ENCODE data around the gene TRIM50. TPM values are rescaled to one million over a fixed set of nuclear protein-coding genes. Genes with fewer than 3 reads are reported as not detected.
"Not testable (repeated sequence)": the region's sequence is repeated elsewhere in the genome, so short reads cannot be mapped to it uniquely, and the experiment has no call there.

TRIM50 gene
- total RNA-seq, 2 experiments from 2014 or later = not detected

DNA sequence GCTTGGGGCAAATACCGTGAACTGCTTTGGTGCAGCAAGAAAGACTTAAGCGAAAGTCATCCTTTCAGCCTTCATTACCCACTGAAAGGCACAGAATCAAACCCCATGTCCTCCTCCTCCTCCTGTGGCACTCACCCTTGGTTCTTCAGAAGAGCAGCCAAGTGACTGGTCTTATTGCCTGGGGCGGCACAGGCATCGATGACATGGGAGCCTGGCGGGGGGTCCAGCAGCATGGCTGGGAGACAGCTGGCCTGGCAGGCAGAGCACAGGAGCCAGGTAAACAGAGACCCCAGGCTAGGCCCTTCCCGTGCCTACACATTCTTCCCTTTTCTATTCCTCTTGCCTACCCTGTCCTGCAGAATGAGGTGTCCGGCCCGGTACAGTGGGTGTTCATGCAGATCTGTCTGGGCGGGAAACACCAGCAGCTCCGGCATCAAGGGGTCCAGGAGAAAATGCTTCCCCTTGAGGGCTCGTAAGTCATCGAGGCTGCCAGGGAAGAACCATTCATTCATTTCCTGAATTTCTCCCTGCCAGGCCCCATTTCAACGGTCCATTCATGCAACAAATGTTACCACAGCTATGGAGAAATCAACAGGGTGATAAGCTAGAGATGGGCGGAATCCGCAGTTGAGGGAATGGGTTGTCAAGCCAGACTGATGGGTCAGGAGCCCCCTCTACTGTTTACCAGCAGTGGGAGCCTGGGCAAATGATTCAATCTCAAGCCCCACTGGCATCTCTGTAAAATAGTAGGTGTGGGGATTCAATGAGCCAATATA lies 23.1 kb downstream of the TRIM50 start:
- H3K9me3 Mint-ChIP-seq; H3K27ac Mint-ChIP-seq; DNase-seq; H3K27me3 Mint-ChIP-seq (ENCODE audit: low read depth); H3K4me3 Mint-ChIP-seq; intact Hi-C loops (cut with micrococcal nuclease); CTCF ChIA-PET: not testable (repeated sequence)
- H3K36me3 Mint-ChIP-seq (ENCODE audit: low read depth) = peaks cover 24% of the 10 kb centered on the region
- H3K4me1 Mint-ChIP-seq (ENCODE audit: low read depth) = peaks cover 27% of the 10 kb centered on the region

DNA sequence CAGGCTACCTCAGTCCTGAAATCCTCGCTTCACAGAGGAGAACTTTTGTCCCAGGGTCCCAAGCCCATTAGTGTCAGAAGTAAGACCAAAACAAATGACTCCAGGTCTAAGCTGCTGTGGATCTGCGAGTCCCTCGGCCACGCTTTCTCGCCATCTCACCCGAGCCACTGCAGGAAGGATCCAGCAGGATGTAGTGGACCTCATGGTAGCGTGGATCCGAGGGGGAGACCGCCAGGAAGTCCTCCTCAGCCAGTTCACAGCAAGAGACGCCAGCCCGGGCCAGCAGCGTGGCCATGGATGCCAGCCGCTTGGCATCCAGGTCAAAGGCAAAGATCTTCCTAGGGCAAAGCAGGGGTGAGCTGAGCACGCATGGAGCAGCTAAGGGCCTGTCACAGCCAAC lies 23.8 kb downstream of the TRIM50 start:
- H3K36me3 Mint-ChIP-seq (ENCODE audit: low read depth) = peaks cover 24% of the 10 kb centered on the region
- no peak for DNase-seq
- intact Hi-C loops (cut with micrococcal nuclease) = no loop called here

DNA sequence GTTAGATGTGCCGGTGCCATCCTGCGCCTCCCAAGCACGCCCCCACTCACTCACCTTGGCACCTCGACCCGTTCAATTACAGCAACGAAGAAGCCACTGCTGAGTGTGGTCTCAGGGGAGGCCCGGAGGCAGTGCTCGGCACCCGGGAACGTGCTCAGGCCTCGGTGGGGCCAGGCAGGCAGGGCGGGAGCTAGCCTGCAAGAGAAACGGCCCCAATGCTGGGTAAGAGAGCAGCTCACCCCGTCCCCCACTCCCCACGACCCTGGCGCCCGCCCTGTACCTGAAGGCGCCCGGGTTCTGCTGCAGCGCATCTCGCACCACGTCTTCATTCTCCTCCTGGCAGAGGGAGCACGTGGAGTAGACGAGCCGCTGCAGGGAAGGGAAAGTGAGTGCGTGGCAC lies 24.3 kb downstream of the TRIM50 start:
- H3K36me3 Mint-ChIP-seq (ENCODE audit: low read depth) = peaks cover 23% of the 10 kb centered on the region
- H3K27ac Mint-ChIP-seq = no peak overlapping the region
- peaks cover 21% of the 10 kb centered on the region for H3K4me1 Mint-ChIP-seq (ENCODE audit: low read depth)
- no peaks in the 10 kb centered on the region for H3K27me3 Mint-ChIP-seq (ENCODE audit: low read depth)
- no peak for DNase-seq
- H3K9me3 Mint-ChIP-seq = no peaks in the 10 kb centered on the region
- H3K4me3 Mint-ChIP-seq = no peak overlapping the region
- intact Hi-C loops (cut with micrococcal nuclease) = no loop called here
- CTCF ChIA-PET = no interaction called here

More for the DNA sequence above, 23.8 kb downstream of the TRIM50 start:
- peaks cover 22% of the 10 kb centered on the region for H3K4me1 Mint-ChIP-seq (ENCODE audit: low read depth)
- CTCF ChIA-PET = no interaction called here
- H3K4me3 Mint-ChIP-seq = no peak overlapping the region
- H3K27ac Mint-ChIP-seq = no peak overlapping the region
- no peaks in the 10 kb centered on the region for H3K27me3 Mint-ChIP-seq (ENCODE audit: low read depth)
- H3K9me3 Mint-ChIP-seq = no peaks in the 10 kb centered on the region

DNA sequence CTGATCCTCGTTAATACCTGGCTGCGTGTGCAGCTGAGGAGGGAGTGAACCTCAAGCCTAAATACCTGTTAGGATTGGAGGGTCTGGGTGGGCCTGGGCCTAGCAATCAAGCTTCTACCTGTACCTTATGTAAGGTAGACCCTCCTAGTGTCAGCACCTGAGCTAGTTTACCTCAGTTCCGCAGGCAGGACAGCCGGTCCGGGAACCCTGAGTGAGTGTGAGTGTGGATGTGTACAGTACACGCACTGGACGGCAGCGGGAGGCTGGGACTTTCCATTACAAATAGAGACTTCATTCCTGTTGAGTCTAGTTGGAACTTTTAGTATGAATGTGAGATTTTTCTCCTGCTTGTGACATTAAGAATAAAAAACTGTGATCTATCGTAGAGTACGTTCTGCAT lies 25.0 kb downstream of the TRIM50 start:
- CTCF ChIA-PET; H3K27ac Mint-ChIP-seq; DNase-seq; intact Hi-C loops (cut with micrococcal nuclease); H3K9me3 Mint-ChIP-seq; H3K4me3 Mint-ChIP-seq; H3K27me3 Mint-ChIP-seq (ENCODE audit: low read depth): not testable (repeated sequence)
- peaks cover 17% of the 10 kb centered on the region for H3K4me1 Mint-ChIP-seq (ENCODE audit: low read depth)
- H3K36me3 Mint-ChIP-seq (ENCODE audit: low read depth) = peaks cover 19% of the 10 kb centered on the region

DNA sequence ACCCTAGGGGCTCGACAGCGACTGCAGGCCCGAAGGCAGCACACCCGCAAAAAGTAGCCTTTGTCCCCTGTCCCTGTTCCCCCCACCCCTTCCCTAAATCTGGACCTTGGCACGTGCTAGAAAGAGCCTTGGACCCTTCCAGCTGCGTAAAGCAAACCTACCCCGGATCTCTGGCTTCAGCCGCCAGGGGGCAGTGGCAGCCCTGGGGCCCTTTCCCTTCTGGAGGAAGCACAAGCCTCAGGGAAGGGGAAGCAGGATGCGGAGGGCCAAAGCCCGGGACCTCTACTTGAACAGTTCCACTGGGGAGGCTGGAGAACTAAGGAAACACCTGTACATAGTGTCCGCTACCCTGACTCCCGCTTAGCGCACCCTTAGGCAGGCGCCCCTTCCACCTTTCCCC lies 26.8 kb downstream of the TRIM50 start:
- H3K27ac Mint-ChIP-seq; DNase-seq; CTCF ChIA-PET; H3K27me3 Mint-ChIP-seq (ENCODE audit: low read depth); H3K36me3 Mint-ChIP-seq (ENCODE audit: low read depth); intact Hi-C loops (cut with micrococcal nuclease); H3K4me1 Mint-ChIP-seq (ENCODE audit: low read depth); H3K4me3 Mint-ChIP-seq; H3K9me3 Mint-ChIP-seq: not testable (repeated sequence)

DNA sequence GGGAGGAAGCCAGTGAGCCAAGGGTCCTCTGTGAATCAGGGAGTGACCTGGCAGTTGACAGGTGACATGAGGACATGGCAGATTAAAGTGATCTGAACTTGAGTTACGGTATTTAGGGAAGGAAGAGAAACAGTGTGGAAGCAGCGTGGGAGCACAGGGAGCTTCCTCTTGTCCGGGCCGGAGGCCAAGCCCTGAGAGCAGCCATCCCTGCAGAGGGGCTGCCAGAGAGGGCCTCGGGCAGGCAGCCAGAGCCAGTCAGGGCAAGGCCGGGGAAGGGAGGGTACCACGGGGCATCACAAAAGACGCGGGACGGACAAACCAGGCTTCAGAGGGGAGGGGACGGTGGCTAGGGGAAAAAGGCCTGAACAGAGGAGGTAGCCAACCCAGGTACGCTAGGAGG lies 28.1 kb downstream of the TRIM50 start:
- H3K4me1 Mint-ChIP-seq (ENCODE audit: low read depth); H3K27me3 Mint-ChIP-seq (ENCODE audit: low read depth); H3K4me3 Mint-ChIP-seq; CTCF ChIA-PET; H3K9me3 Mint-ChIP-seq; H3K27ac Mint-ChIP-seq; intact Hi-C loops (cut with micrococcal nuclease); H3K36me3 Mint-ChIP-seq (ENCODE audit: low read depth); DNase-seq: not testable (repeated sequence)

DNA sequence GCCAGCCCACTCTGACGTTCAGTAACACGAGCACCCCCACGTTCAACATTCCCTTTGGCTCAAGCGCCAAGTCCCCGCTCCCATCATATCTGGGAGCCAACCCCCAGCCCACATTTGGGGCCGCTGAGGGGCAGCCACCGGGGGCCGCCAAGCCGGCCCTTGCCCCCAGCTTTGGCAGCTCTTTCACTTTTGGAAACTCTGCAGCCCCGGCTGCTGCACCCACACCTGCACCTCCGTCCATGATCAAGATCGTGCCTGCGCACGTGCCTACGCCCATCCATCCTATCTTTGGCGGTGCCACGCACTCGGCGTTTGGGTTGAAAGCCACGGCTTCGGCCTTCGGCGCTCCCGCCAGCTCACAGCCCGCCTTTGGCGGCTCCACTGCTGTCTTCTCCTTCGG lies 30.2 kb downstream of the TRIM50 start:
- H3K27ac Mint-ChIP-seq; H3K36me3 Mint-ChIP-seq (ENCODE audit: low read depth); DNase-seq; H3K27me3 Mint-ChIP-seq (ENCODE audit: low read depth); H3K9me3 Mint-ChIP-seq; H3K4me1 Mint-ChIP-seq (ENCODE audit: low read depth); CTCF ChIA-PET; intact Hi-C loops (cut with micrococcal nuclease); H3K4me3 Mint-ChIP-seq: not testable (repeated sequence)

DNA sequence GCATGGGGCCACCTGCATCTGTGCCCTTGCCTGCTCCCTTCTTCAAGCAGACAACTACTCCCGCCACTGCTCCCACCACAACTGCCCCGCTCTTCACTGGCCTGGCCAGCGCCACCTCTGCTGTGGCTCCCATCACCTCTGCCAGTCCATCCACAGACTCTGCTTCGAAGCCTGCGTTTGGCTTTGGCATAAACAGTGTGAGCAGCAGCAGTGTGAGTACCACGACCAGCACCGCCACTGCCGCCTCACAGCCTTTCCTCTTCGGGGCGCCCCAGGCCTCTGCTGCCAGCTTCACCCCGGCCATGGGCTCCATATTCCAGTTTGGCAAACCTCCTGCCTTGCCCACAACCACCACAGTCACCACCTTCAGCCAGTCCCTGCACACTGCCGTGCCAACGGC lies 30.6 kb downstream of the TRIM50 start:
- H3K27ac Mint-ChIP-seq; intact Hi-C loops (cut with micrococcal nuclease); H3K9me3 Mint-ChIP-seq; H3K27me3 Mint-ChIP-seq (ENCODE audit: low read depth); DNase-seq; H3K4me3 Mint-ChIP-seq; CTCF ChIA-PET; H3K36me3 Mint-ChIP-seq (ENCODE audit: low read depth); H3K4me1 Mint-ChIP-seq (ENCODE audit: low read depth): not testable (repeated sequence)

DNA sequence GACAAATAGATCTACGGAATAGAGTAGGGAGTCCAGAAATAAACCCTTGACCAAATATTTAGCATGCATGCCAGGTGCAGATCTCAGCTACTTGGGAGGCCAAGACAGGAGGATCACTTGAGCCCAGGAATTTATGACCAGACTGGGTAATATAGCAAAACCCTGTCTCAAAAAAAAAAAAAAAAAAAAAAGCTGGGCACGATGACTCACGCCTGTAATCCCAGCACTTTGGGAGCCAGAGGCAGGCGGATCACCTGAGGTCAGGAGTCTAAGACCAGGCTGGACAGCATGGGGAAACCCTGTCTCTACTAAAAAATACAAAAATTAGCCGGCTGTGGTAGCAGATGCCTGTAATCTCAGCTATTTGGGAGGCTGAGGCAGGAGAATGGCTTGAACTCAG lies 50.7 kb downstream of the TRIM50 start:
- intact Hi-C loops (cut with micrococcal nuclease); H3K9me3 Mint-ChIP-seq; H3K27me3 Mint-ChIP-seq (ENCODE audit: low read depth); CTCF ChIA-PET; DNase-seq; H3K4me1 Mint-ChIP-seq (ENCODE audit: low read depth); H3K27ac Mint-ChIP-seq; H3K36me3 Mint-ChIP-seq (ENCODE audit: low read depth); H3K4me3 Mint-ChIP-seq: not testable (repeated sequence)

DNA sequence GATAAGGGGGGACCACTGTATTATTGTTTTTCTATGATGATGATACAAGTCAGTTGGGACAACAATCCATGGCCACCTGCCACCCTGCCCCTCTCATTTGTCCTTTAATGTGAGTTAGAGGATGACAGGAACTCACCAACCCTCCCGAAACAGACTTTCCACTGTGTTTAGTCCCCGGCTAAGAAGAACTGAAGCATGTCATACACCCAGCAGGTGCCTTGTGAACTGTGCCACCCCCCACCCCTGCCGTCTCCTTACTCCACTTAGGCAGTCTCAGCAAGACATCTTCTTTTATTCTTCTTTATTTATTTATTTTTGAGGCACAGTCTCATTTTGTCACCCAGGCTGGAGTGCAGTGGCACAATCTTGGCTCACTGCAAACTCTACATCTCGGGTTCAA lies 60.1 kb downstream of the TRIM50 start:
- H3K4me1 Mint-ChIP-seq (ENCODE audit: low read depth); H3K4me3 Mint-ChIP-seq; CTCF ChIA-PET; H3K36me3 Mint-ChIP-seq (ENCODE audit: low read depth); DNase-seq; H3K27me3 Mint-ChIP-seq (ENCODE audit: low read depth); H3K27ac Mint-ChIP-seq; H3K9me3 Mint-ChIP-seq; intact Hi-C loops (cut with micrococcal nuclease): not testable (repeated sequence)

DNA sequence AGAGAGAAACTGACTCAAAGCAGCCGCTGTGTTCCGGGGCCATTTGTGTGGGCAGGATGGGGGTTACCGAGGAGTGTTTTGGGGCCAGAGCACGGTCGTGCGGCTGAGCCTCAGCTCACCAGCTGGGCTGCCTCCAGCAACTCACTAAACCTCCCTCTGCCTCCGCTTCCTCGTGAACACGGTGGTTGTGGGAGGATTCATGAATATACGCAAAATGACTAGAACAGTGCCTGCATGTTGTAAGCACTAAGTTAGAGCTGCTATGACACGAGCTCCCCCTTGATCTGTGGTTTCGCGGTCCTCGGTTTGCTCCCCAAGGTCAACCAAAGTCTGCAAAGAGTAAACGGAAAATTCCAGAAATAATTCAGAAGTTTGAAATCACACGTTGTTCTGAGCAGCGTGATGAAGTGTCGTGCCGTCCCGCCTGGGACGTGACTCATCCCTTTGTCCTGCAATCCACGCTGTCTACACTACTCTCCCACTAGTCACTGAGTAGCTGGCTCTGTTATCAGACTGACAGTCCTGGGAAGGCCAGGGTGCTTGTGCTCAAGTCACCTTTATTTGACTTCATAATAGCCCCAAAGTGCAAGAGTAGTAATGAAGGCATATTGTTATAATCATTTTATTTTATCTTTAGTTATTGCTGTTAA lies 61.0 kb downstream of the TRIM50 start:
- H3K27me3 Mint-ChIP-seq (ENCODE audit: low read depth); DNase-seq; H3K27ac Mint-ChIP-seq; H3K9me3 Mint-ChIP-seq; H3K4me3 Mint-ChIP-seq; H3K4me1 Mint-ChIP-seq (ENCODE audit: low read depth); intact Hi-C loops (cut with micrococcal nuclease); CTCF ChIA-PET; H3K36me3 Mint-ChIP-seq (ENCODE audit: low read depth): not testable (repeated sequence)
